Right lobe of liver (tissue), 4 donors: ENCODE data around the gene PXYLP1.

Source experiments
- CTCF ChIP-seq, 4 donors: fragments of 200-600 bp in 3 of 4; fragments of 450-650 bp in 1 of 4; IDR thresholded peaks; one replicate each; pipeline versions ENCODE4 v1.5.1 to v1.8.0; 2016 to 2022; ENCODE audit warnings: antibody characterized with exemption in 4 of 4, mild to moderate bottlenecking in 2 of 4
- POLR2A ChIP-seq: fragments of 450-650 bp; IDR thresholded peaks from one replicate; pipeline ENCODE4 v1.6.1; 2017; ENCODE audit warnings: antibody characterized with exemption, mild to moderate bottlenecking
- donor health status: DM: no; HTN: no; CAD: no.
- donor health status: DM: no; HTN: no; CAD: no.
- donor health status: DM: no; HTN: yes; CAD: no.

- TF ChIP-seq CTCF (IDR thresholded peaks at IDR 0.05) (no peak), POLR2A (no peak)
Measured at GRCh38 chr3:141237701-141238521, 6.3 kb downstream of the PXYLP1 start.
